Measurements from ENCODE around the gene ACAA2.

DNA sequence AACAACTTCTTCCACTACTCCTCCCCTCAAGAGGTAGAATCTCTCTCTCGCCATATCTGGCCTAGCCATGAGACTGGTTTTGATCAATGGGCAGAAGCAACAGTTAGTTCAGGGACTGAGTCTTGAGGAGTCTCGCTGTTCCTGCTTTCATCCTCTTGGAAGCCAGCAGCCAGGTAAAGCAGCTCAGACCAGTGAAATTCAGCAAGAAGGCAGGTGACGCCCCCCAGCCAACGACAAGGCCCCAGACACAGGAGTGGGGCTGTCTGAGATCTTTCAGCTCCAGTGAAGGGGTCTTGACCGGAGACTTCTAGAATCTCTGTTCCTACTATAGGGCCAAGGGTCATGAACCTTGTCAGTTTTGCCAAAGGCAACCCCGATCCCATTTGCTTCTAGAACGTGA is 39.7 kb upstream of the ACAA2 start:
- TF ChIP-seq POLR2A (IDR thresholded peaks at IDR 0.05; ENCODE audit: borderline replicate concordance, extremely low read depth, insufficient read depth, insufficient read length) (no peak), EZH2 (IDR thresholded peaks at IDR 0.05) (no peak)
